Activated T-cell treated with anti-CD3 and anti-CD28 coated beads, Interleukin-2, amount 50 U/mL, for 72 hours (primary cell): ENCODE measurements around the gene MXI1. TPM values are rescaled to one million over a fixed set of nuclear protein-coding genes. Genes with fewer than 3 reads are reported as not detected.
A peak's percentile ranks its signal among the peaks of the same experiment; 100 is the strongest.

Experiments used
- ATAC-seq, 2 donors: fragments of 150-1000 bp; cut with Tn5 transposase; replicated peaks in 1 of 2; 2 replicates each; pipeline ENCODE4 v1.10.0; 2021; ENCODE audit warnings: moderate library complexity in 2 of 2, mild to moderate bottlenecking in 1 of 2
- DNase-seq, 2 donors: peaks; one replicate each; pipeline ENCODE4 v3.0.0; 2021 to 2022; ENCODE audit warnings: mixed read lengths in 1 of 2
- H3K27ac Mint-ChIP-seq: one replicate; pipeline ENCODE4 v1.8.0; 2022; ENCODE audit warnings: mild to moderate bottlenecking, moderate library complexity, mixed read lengths
- H3K27me3 Mint-ChIP-seq: one replicate; pipeline ENCODE4 v1.8.0; 2022; ENCODE audit warnings: low read depth, mixed read lengths
- H3K36me3 Mint-ChIP-seq, 2 donors: one replicate each; pipeline ENCODE4 v1.8.0; 2022; ENCODE audit warnings: mixed read lengths in 2 of 2, mild to moderate bottlenecking in 1 of 2; ENCODE audit not compliant: insufficient read depth in 2 of 2
- H3K4me1 Mint-ChIP-seq: one replicate; pipeline ENCODE4 v1.8.0; 2022; ENCODE audit warnings: low read depth, mixed read lengths
- H3K4me3 Mint-ChIP-seq, 2 donors: one replicate each; pipeline ENCODE4 v1.8.0; 2022; ENCODE audit warnings: mild to moderate bottlenecking in 2 of 2, mixed read lengths in 2 of 2, moderate library complexity in 2 of 2
- H3K9me3 Mint-ChIP-seq, 2 donors: one replicate each; pipeline ENCODE4 v1.8.0; 2022; ENCODE audit warnings: mixed read lengths in 2 of 2
- total RNA-seq, 2 donors: library from RNA; stranded (reverse); gene quantifications; one replicate each; pipeline ENCODE4 v1.2.3, GENCODE V29; 2022

Gene MXI1
- total RNA-seq, 2 donors from 2014 or later, result 19.4 to 36.8 TPM

GRCh38 chr10:110285501-110285900 lies 78.1 kb downstream of the MXI1 start:
- ATAC-seq (no peak), DNase-seq (no peak)
- no peak overlapping the region for H3K4me3 Mint-ChIP-seq
- no peaks in the 10 kb centered on the region for H3K4me1 Mint-ChIP-seq
- no peaks in the 10 kb centered on the region for H3K27me3 Mint-ChIP-seq
- H3K9me3 Mint-ChIP-seq, result no peaks in the 10 kb centered on the region
- no peak overlapping the region for H3K27ac Mint-ChIP-seq
- no peaks in the 10 kb centered on the region for H3K36me3 Mint-ChIP-seq

- DNase-seq (no peak), ATAC-seq (no peak)
- no peaks in the 10 kb centered on the region for H3K9me3 Mint-ChIP-seq
- H3K27ac Mint-ChIP-seq, result no peak overlapping the region
- H3K4me1 Mint-ChIP-seq, result no peaks in the 10 kb centered on the region
- H3K27me3 Mint-ChIP-seq, result no peaks in the 10 kb centered on the region
- no peak overlapping the region for H3K4me3 Mint-ChIP-seq
- H3K36me3 Mint-ChIP-seq, result no peaks in the 10 kb centered on the region
Measured at GRCh38 chr10:110286841-110287240, 79.4 kb downstream of the MXI1 start.

DNA sequence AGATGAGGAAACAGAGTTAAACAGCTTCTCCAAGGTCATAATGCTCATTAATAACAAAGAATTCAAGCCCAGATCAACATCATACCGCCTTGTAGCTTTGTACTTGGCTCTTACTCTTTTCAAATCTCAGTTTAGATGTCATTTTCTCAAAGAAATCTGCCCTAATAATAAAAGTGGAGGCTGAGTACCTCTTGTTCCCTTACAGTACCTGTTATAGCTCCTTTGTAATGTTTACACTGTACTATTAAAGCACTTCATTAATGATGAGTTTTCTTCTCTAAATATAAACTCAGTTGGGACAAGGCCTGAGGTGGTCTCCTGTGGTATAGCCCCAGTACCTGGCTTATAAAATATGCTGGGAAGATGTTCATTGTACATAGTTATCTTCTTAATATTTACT lies 89.6 kb downstream of the MXI1 start:
- H3K36me3 Mint-ChIP-seq, result peaks cover 14 to 50% of the 10 kb centered on the region in 2 donors

GRCh38 chr10:110300486-110300986 lies 93.1 kb downstream of the MXI1 start:
- ATAC-seq (no peak), DNase-seq (no peak)
- H3K4me3 Mint-ChIP-seq, result peak overlapping the region; percentile 3 to 77
- H3K27me3 Mint-ChIP-seq, result no peaks in the 10 kb centered on the region
- H3K4me1 Mint-ChIP-seq, result peaks cover 50% of the 10 kb centered on the region
- H3K9me3 Mint-ChIP-seq, result no peaks in the 10 kb centered on the region
- H3K36me3 Mint-ChIP-seq, result peaks cover 19 to 55% of the 10 kb centered on the region in 2 donors
- peak overlapping the region; percentile 86 for H3K27ac Mint-ChIP-seq

More for the DNA sequence above, 89.6 kb downstream of the MXI1 start:
- DNase-seq (no peak), ATAC-seq (no peak)
- H3K27ac Mint-ChIP-seq, result peak overlapping the region; percentile 82
- no peak overlapping the region for H3K4me3 Mint-ChIP-seq
- H3K9me3 Mint-ChIP-seq, result no peaks in the 10 kb centered on the region
- peaks cover 20% of the 10 kb centered on the region for H3K4me1 Mint-ChIP-seq
- H3K27me3 Mint-ChIP-seq, result no peaks in the 10 kb centered on the region

GRCh38 chr10:110303681-110304080 lies 96.3 kb downstream of the MXI1 start:
- H3K9me3 Mint-ChIP-seq, result no peaks in the 10 kb centered on the region
- DNase-seq (no peak), ATAC-seq (no peak)
- H3K27me3 Mint-ChIP-seq, result no peaks in the 10 kb centered on the region
- H3K27ac Mint-ChIP-seq, result peak overlapping the region; percentile 88
- H3K4me1 Mint-ChIP-seq, result peaks cover 60% of the 10 kb centered on the region
- peaks cover 11 to 32% of the 10 kb centered on the region in 2 donors for H3K36me3 Mint-ChIP-seq
- H3K4me3 Mint-ChIP-seq, result peak overlapping the region; percentile 93 to 97

GRCh38 chr10:110304394-110304779 lies 97.0 kb downstream of the MXI1 start:
- DNase-seq (peak in 1 of 2 donors; percentile 49), ATAC-seq (peak; percentile 62 to 63)
- Mint-ChIP-seq H3K4me3 (peak overlapping the region; percentile 93 to 97), H3K27ac (peak overlapping the region; percentile 96), H3K9me3 (no peaks in the 10 kb centered on the region), H3K27me3 (no peaks in the 10 kb centered on the region), H3K36me3 (peaks cover 11 to 31% of the 10 kb centered on the region in 2 donors), H3K4me1 (peaks cover 60% of the 10 kb centered on the region)

DNA sequence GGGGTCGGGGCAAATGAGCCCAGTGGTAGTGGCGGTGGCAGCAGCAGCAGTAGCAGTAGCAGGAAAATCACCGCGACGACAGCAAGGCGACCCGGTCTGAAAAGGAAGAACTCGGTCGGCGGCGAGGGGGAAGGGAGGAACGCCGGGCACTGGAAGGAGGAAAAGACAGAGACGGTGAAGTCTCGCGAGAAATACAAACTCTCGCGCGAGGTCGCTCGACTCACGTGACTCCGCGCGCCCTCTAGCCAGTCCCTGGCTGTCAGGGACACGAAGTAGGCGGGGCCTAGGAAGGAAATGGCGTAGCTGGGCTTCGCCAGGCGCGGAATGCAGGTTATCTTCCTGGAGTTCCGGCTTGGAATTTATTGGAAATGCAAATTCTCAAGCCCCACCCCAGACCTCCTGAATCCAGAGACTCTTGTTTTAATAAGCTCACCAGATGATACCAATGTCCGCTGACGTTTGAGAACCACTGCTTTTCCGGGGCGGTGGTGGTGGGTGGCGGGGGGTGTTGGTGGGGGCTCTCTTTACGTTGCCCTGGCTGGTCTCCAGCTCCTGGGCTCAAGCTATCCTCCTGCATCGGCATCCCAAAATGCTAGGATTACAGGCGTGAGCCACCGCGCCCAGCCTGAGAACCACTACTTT lies 97.5 kb downstream of the MXI1 start, which contains the start of gene SMNDC1:
TSS of gene SMNDC1 (minus strand) at position 141 of the 642 bp plus-strand sequence. CDS start 1,333 bp downstream, outside the sequence.
- Mint-ChIP-seq H3K27ac (peak within 1 kb of the TSS; percentile 96), H3K4me3 (peak within 1 kb of the TSS; percentile 93 to 97), H3K4me1 (peaks cover 59% of the 10 kb centered on the region), H3K36me3 (peaks cover 11 to 31% of the 10 kb centered on the region in 2 donors), H3K9me3 (no peaks in the 10 kb centered on the region), H3K27me3 (no peaks in the 10 kb centered on the region)
- peak; percentile 97 for DNase-seq
- peak; percentile 91 for ATAC-seq

DNA sequence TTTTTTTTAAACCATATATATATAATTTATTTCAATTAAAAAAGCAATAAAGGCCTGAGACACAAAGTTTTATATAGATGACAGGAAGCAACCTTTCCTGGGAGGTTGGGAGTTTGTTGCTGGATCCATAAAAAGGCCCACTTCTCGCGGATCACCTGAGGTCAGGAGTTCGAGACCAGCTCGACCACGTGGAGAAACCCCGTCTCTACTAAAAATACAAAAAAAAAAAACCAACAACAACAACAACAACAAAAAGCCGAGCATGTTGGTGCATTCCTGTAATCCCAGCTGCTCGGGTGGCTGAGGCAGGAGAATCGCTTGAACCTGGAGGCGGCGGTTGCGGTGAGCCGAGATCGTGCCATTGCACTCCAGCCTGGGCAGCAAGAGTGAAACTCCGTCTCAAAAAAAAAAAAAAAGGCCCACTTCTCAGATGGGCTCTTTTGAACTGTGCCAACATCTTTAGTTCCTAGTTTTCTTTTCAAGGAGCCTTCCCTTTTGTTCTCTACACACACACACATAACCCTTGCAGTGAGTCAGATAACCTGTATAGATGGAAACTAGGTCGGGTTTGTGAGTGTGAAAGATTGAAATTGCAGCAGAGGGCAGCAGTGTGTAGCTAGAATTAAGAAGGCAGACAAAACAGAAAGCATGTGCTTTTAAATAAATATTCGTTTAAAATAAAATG lies 98.5 kb downstream of the MXI1 start:
- Mint-ChIP-seq H3K4me3 (peak overlapping the region; percentile 89 to 93), H3K4me1 (peaks cover 55% of the 10 kb centered on the region), H3K27ac (peak overlapping the region; percentile 96), H3K9me3 (no peaks in the 10 kb centered on the region), H3K36me3 (peaks cover 11 to 24% of the 10 kb centered on the region in 2 donors), H3K27me3 (no peaks in the 10 kb centered on the region)
- ATAC-seq (peak; percentile 68 to 71), DNase-seq (peak; percentile 56 to 64)

GRCh38 chr10:110306452-110306768 lies 99.0 kb downstream of the MXI1 start:
- peak overlapping the region; percentile 55 to 93 for H3K4me3 Mint-ChIP-seq
- no peak for DNase-seq
- H3K27me3 Mint-ChIP-seq, result no peaks in the 10 kb centered on the region
- H3K4me1 Mint-ChIP-seq, result peaks cover 56% of the 10 kb centered on the region
- no peak for ATAC-seq
- peaks cover 9 to 22% of the 10 kb centered on the region in 2 donors for H3K36me3 Mint-ChIP-seq
- peak overlapping the region; percentile 0 for H3K27ac Mint-ChIP-seq
- no peaks in the 10 kb centered on the region for H3K9me3 Mint-ChIP-seq

DNA sequence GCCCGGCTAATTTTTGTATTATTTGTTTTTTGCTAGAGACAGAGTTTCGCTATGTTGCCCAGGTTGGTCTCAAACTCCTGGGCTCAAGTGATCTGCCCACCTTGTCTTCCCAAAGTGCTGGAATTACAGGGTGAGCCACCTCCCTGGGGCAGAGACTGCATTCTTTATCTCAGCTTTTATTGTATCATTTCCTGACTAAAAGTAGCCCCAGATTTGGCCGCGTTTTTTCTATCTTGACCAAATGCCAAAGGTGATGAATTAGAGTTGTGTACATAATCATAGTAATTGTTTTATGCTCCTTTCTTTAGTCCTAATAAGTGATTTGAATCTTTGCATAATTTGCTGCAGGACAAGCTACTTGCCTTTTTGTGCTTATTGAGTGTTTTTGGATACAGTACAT lies 100.4 kb downstream of the MXI1 start:
- no peak for ATAC-seq
- Mint-ChIP-seq H3K9me3 (no peaks in the 10 kb centered on the region), H3K4me3 (no peak overlapping the region), H3K27ac (no peak overlapping the region), H3K36me3 (peaks cover 6 to 12% of the 10 kb centered on the region in 2 donors), H3K27me3 (no peaks in the 10 kb centered on the region), H3K4me1 (peaks cover 56% of the 10 kb centered on the region)
- DNase-seq, result no peak

- DNase-seq (no peak), ATAC-seq (peak in 1 of 2 donors; percentile 35)
- Mint-ChIP-seq H3K4me1 (peaks cover 49% of the 10 kb centered on the region), H3K36me3 (no peaks in the 10 kb centered on the region), H3K27ac (peak overlapping the region; percentile 15), H3K27me3 (no peaks in the 10 kb centered on the region), H3K4me3 (peak overlapping the region; percentile 1 to 38), H3K9me3 (no peaks in the 10 kb centered on the region)
Measured at GRCh38 chr10:110310741-110311140, 103.3 kb downstream of the MXI1 start.

GRCh38 chr10:110311357-110311949 lies 104.0 kb downstream of the MXI1 start:
- no peak for DNase-seq
- H3K4me1 Mint-ChIP-seq, result peaks cover 42% of the 10 kb centered on the region
- ATAC-seq, result peak; percentile 52 to 61
- H3K27me3 Mint-ChIP-seq, result no peaks in the 10 kb centered on the region
- H3K27ac Mint-ChIP-seq, result no peak overlapping the region
- no peaks in the 10 kb centered on the region for H3K36me3 Mint-ChIP-seq
- H3K4me3 Mint-ChIP-seq, result peak overlapping the region in 1 of 2 donors; percentile 13
- no peaks in the 10 kb centered on the region for H3K9me3 Mint-ChIP-seq

- no peak for ATAC-seq
- peaks cover 41% of the 10 kb centered on the region for H3K4me1 Mint-ChIP-seq
- no peak for DNase-seq
- H3K27ac Mint-ChIP-seq, result no peak overlapping the region
- H3K36me3 Mint-ChIP-seq, result no peaks in the 10 kb centered on the region
- no peaks in the 10 kb centered on the region for H3K9me3 Mint-ChIP-seq
- no peaks in the 10 kb centered on the region for H3K27me3 Mint-ChIP-seq
- no peak overlapping the region for H3K4me3 Mint-ChIP-seq
Measured at GRCh38 chr10:110312206-110312605, 104.8 kb downstream of the MXI1 start.
